HEK293T (cell line): Measurements from ENCODE around the gene IL1R2.

ENCODE experiments used
- ARNT ChIP-seq: fragments of 450-650 bp; IDR thresholded peaks from 2 replicates; pipeline ENCODE4 v1.6.1; 2017; ENCODE audit warnings: mild to moderate bottlenecking
- BHLHE40 ChIP-seq: fragments of 450-650 bp; IDR thresholded peaks from 2 replicates; pipeline ENCODE4 v1.6.1; 2016; ENCODE audit warnings: mild to moderate bottlenecking, moderate library complexity, borderline replicate concordance
- SP1 ChIP-seq: fragments of 450-650 bp; IDR thresholded peaks from 2 replicates; pipeline ENCODE4 v1.6.1; 2017
- SUZ12 ChIP-seq: fragments of 450-650 bp; IDR thresholded peaks from 2 replicates; pipeline ENCODE4 v1.6.1; 2016; ENCODE audit warnings: mild to moderate bottlenecking

GRCh38 chr2:101993772-101994171 is 2.0 kb downstream of the IL1R2 start:
- TF ChIP-seq BHLHE40 (no peak), SUZ12 (no peak), SP1 (no peak), ARNT (no peak)
